GM23338 (cell line): ENCODE measurements around the gene SLC45A2. TPM values are rescaled to one million over a fixed set of nuclear protein-coding genes. Genes with fewer than 3 reads are reported as not detected.

Experiments
- ATAC-seq: fragments of 200-7000 bp; cut with Tn5 transposase; 3 replicates; pipeline ENCODE4 v1.9.1; 2020
- DNase-seq: peaks from one replicate; pipeline ENCODE4 v3.0.0-alpha.2; 2015; ENCODE audit warnings: low spot score
- H2AFZ ChIP-seq: fragments of 200-600 bp; sonication (generic); 2 replicates; pipeline ENCODE4 v1.8.0; 2016; ENCODE audit warnings: antibody characterized with exemption, mild to moderate bottlenecking, moderate library complexity
- H3F3A ChIP-seq: fragments of 200-600 bp; sonication (generic); replicated peaks from 2 replicates; pipeline ENCODE4 v1.8.0; 2017; ENCODE audit warnings: antibody characterized with exemption, mixed run types, low read depth
- H3K27ac ChIP-seq: fragments of 200-600 bp; sonication (generic); 2 replicates; pipeline ENCODE4 v1.6.1; 2016; ENCODE audit warnings: low read depth
- H3K27me3 ChIP-seq: fragments of 200-600 bp; sonication (generic); 2 replicates; pipeline ENCODE4 v1.8.0; 2016; ENCODE audit warnings: mild to moderate bottlenecking, mixed run types, moderate library complexity; ENCODE audit not compliant: insufficient read depth
- H3K36me3 ChIP-seq: fragments of 200-600 bp; sonication (generic); 2 replicates; pipeline ENCODE4 v1.8.0; 2016; ENCODE audit warnings: mild to moderate bottlenecking; ENCODE audit not compliant: insufficient read depth
- H3K4me1 ChIP-seq: fragments of 200-600 bp; sonication (generic); 2 replicates; pipeline ENCODE4 v1.8.0; 2016; ENCODE audit warnings: mild to moderate bottlenecking, moderate library complexity; ENCODE audit not compliant: insufficient read depth
- H3K4me2 ChIP-seq: fragments of 200-600 bp; sonication (generic); 2 replicates; pipeline ENCODE4 v1.7.1; 2017; ENCODE audit warnings: mixed run types
- H3K4me3 ChIP-seq: fragments of 200-600 bp; sonication (generic); 2 replicates; pipeline ENCODE4 v1.6.1; 2016; ENCODE audit warnings: mixed run types
- H3K79me2 ChIP-seq: fragments of 200-600 bp; sonication (generic); replicated peaks from 2 replicates; pipeline ENCODE4 v1.8.0; 2017; ENCODE audit warnings: mild to moderate bottlenecking; ENCODE audit not compliant: insufficient read depth
- H3K9me2 ChIP-seq: fragments of 200-600 bp; sonication (generic); 2 replicates; pipeline ENCODE4 v1.8.0; 2017; ENCODE audit not compliant: insufficient read depth
- H4K20me1 ChIP-seq: fragments of 200-600 bp; sonication (generic); replicated peaks from 2 replicates; pipeline ENCODE4 v1.8.0; 2017; ENCODE audit warnings: mild to moderate bottlenecking; ENCODE audit not compliant: insufficient read depth
- H3K27ac Mint-ChIP-seq: 2 replicates; pipeline ENCODE4 v1.8.0; 2020; ENCODE audit warnings: inconsistent platforms, mild to moderate bottlenecking, moderate library complexity, mixed read lengths
- H3K27me3 Mint-ChIP-seq: 3 replicates; pipeline ENCODE4 v1.8.0; 2022; ENCODE audit warnings: low read depth, mild to moderate bottlenecking, moderate library complexity, mixed read lengths, inconsistent platforms; ENCODE audit not compliant: insufficient read depth, poor library complexity
- H3K36me3 Mint-ChIP-seq: 3 replicates; pipeline ENCODE4 v1.8.0; 2021; ENCODE audit warnings: low read depth, mild to moderate bottlenecking, inconsistent platforms, moderate library complexity, mixed read lengths
- H3K4me1 Mint-ChIP-seq: 3 replicates; pipeline ENCODE4 v1.8.0; 2020; ENCODE audit warnings: mild to moderate bottlenecking, inconsistent platforms, mixed read lengths
- H3K4me3 Mint-ChIP-seq: 3 replicates; pipeline ENCODE4 v1.8.0; 2021; ENCODE audit warnings: moderate library complexity, mild to moderate bottlenecking, inconsistent platforms, mixed read lengths
- H3K9me3 Mint-ChIP-seq: 3 replicates; pipeline ENCODE4 v1.8.0; 2020; ENCODE audit warnings: moderate library complexity, mild to moderate bottlenecking, inconsistent platforms, mixed read lengths
- CREB1 ChIP-seq: fragments of 250-450 bp; sonication (Bioruptor Pico); IDR thresholded peaks from 2 replicates; pipeline ENCODE4 v1.5.0; 2020; ENCODE audit warnings: low read depth, mild to moderate bottlenecking, moderate library complexity
- EZH2 ChIP-seq: fragments of 200-600 bp; sonication (generic); IDR thresholded peaks from one replicate; pipeline ENCODE4 v1.8.0; 2017; ENCODE audit warnings: antibody characterized with exemption, mild to moderate bottlenecking, low read depth; ENCODE audit not compliant: unreplicated experiment
- EZH2phosphoT487 ChIP-seq: fragments of 200-600 bp; sonication (generic); IDR thresholded peaks from one replicate; pipeline ENCODE4 v1.8.1; 2018; ENCODE audit warnings: antibody characterized with exemption; ENCODE audit not compliant: unreplicated experiment
- JUNB ChIP-seq: IDR thresholded peaks from one replicate; pipeline ENCODE4 v1.6.1; 2016; ENCODE audit warnings: antibody characterized with exemption; ENCODE audit not compliant: unreplicated experiment
- NANOG ChIP-seq: IDR thresholded peaks from 2 replicates; pipeline ENCODE4 v1.6.1; 2016; ENCODE audit warnings: antibody characterized with exemption, borderline replicate concordance
- POLR2AphosphoS5 ChIP-seq: IDR thresholded peaks from 2 replicates; pipeline ENCODE4 v1.6.1; 2016; ENCODE audit warnings: antibody characterized with exemption, low read depth
- STAT1 ChIP-seq: IDR thresholded peaks from one replicate; pipeline ENCODE4 v1.6.1; 2016; ENCODE audit warnings: antibody characterized with exemption; ENCODE audit not compliant: unreplicated experiment
- ZNF114 ChIP-seq: fragments of 250-450 bp; sonication (Bioruptor Pico); IDR thresholded peaks from 2 replicates; pipeline ENCODE4 v1.5.0; 2020; ENCODE audit warnings: mild to moderate bottlenecking, moderate library complexity
- ZNF331 ChIP-seq: fragments of 250-450 bp; sonication (Bioruptor Pico); IDR thresholded peaks from 2 replicates; pipeline ENCODE4 v1.5.0; 2020; ENCODE audit warnings: low read depth, mild to moderate bottlenecking, moderate library complexity
- polyA plus RNA-seq: library from polyadenylated mRNA; unstranded; fragments of >200 nt; fragmentation: Nextera tagmentation; extraction: Ambion mirVana; gene quantifications from 2 replicates; pipeline ENCODE4 v1.2.1, GENCODE V29; 2016
- total RNA-seq: library from RNA; depleted of rRNA; stranded (reverse); fragments of >200 nt; shearing (Covaris generic); gene quantifications from 2 replicates; pipeline ENCODE4 v1.2.3, GENCODE V29; 2014
- TF ChIP-seq, protein P1 (sequence below): IDR thresholded peaks from 2 replicates; pipeline ENCODE4 v1.6.1; 2016; ENCODE audit warnings: antibody characterized with exemption
- TF ChIP-seq, protein P2 (sequence below): fragments of 250-450 bp; sonication (Bioruptor Pico); IDR thresholded peaks from 2 replicates; pipeline ENCODE4 v1.5.0; 2020; ENCODE audit warnings: mild to moderate bottlenecking, moderate library complexity
- TF ChIP-seq, protein P3 (sequence below): IDR thresholded peaks from one replicate; pipeline ENCODE4 v1.6.1; 2018; ENCODE audit warnings: antibody characterized with exemption; ENCODE audit not compliant: unreplicated experiment
- TF ChIP-seq, protein P4 (sequence below), 2 experiments: fragments of 200-600 bp in 1 of 2; sonication (generic) in 1 of 2; conservative IDR thresholded peaks; 2 replicates each; pipeline versions ENCODE4 v1.5.1 to v1.6.1; 2016 to 2017; ENCODE audit warnings: antibody characterized with exemption in 2 of 2, low read depth in 2 of 2, mild to moderate bottlenecking in 2 of 2, moderate library complexity in 1 of 2

Gene SLC45A2
- total and polyA plus RNA-seq, 2 experiments from 2014 or later, result not detected

DNA sequence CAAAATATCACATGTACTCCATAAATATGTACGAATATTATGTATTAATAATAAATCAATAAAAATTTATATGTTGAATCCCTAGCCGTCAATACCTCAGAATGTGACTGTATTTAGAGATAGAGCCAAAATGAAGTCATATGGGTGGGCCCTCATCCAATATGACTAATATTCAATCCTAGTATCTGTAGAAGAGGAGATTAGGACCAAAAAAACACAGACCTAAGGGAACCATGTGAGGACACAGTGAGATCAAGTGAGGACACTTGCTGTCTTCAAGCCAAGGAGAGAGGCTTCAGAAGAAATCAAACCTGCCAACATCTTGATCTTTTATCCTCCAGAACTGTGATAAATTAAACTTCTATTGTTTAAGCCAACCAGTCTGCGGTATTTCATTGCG lies 27.0 kb upstream of the SLC45A2 start:
- no peak overlapping the region for H3K4me2 ChIP-seq
- no peak overlapping the region for H3K27ac Mint-ChIP-seq
- H3K4me3 Mint-ChIP-seq, result no peak overlapping the region
- no peaks in the 10 kb centered on the region for H3K9me3 Mint-ChIP-seq
- H3K27me3 ChIP-seq, result no peaks in the 10 kb centered on the region
- H3K36me3 Mint-ChIP-seq, result no peaks in the 10 kb centered on the region
- no peaks in the 10 kb centered on the region for H3K36me3 ChIP-seq
- TF ChIP-seq, protein P1, sequence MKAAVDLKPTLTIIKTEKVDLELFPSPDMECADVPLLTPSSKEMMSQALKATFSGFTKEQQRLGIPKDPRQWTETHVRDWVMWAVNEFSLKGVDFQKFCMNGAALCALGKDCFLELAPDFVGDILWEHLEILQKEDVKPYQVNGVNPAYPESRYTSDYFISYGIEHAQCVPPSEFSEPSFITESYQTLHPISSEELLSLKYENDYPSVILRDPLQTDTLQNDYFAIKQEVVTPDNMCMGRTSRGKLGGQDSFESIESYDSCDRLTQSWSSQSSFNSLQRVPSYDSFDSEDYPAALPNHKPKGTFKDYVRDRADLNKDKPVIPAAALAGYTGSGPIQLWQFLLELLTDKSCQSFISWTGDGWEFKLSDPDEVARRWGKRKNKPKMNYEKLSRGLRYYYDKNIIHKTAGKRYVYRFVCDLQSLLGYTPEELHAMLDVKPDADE, result no peak
- TF ChIP-seq EZH2phosphoT487 (no peak), CREB1 (CRISPR knock-in tag) (no peak), STAT1 (no peak), ZNF114 (no peak), NANOG (no peak), POLR2AphosphoS5 (no peak), ZNF331 (CRISPR knock-in tag) (no peak), JUNB (no peak), EZH2 (no peak)
- TF ChIP-seq, protein P2, sequence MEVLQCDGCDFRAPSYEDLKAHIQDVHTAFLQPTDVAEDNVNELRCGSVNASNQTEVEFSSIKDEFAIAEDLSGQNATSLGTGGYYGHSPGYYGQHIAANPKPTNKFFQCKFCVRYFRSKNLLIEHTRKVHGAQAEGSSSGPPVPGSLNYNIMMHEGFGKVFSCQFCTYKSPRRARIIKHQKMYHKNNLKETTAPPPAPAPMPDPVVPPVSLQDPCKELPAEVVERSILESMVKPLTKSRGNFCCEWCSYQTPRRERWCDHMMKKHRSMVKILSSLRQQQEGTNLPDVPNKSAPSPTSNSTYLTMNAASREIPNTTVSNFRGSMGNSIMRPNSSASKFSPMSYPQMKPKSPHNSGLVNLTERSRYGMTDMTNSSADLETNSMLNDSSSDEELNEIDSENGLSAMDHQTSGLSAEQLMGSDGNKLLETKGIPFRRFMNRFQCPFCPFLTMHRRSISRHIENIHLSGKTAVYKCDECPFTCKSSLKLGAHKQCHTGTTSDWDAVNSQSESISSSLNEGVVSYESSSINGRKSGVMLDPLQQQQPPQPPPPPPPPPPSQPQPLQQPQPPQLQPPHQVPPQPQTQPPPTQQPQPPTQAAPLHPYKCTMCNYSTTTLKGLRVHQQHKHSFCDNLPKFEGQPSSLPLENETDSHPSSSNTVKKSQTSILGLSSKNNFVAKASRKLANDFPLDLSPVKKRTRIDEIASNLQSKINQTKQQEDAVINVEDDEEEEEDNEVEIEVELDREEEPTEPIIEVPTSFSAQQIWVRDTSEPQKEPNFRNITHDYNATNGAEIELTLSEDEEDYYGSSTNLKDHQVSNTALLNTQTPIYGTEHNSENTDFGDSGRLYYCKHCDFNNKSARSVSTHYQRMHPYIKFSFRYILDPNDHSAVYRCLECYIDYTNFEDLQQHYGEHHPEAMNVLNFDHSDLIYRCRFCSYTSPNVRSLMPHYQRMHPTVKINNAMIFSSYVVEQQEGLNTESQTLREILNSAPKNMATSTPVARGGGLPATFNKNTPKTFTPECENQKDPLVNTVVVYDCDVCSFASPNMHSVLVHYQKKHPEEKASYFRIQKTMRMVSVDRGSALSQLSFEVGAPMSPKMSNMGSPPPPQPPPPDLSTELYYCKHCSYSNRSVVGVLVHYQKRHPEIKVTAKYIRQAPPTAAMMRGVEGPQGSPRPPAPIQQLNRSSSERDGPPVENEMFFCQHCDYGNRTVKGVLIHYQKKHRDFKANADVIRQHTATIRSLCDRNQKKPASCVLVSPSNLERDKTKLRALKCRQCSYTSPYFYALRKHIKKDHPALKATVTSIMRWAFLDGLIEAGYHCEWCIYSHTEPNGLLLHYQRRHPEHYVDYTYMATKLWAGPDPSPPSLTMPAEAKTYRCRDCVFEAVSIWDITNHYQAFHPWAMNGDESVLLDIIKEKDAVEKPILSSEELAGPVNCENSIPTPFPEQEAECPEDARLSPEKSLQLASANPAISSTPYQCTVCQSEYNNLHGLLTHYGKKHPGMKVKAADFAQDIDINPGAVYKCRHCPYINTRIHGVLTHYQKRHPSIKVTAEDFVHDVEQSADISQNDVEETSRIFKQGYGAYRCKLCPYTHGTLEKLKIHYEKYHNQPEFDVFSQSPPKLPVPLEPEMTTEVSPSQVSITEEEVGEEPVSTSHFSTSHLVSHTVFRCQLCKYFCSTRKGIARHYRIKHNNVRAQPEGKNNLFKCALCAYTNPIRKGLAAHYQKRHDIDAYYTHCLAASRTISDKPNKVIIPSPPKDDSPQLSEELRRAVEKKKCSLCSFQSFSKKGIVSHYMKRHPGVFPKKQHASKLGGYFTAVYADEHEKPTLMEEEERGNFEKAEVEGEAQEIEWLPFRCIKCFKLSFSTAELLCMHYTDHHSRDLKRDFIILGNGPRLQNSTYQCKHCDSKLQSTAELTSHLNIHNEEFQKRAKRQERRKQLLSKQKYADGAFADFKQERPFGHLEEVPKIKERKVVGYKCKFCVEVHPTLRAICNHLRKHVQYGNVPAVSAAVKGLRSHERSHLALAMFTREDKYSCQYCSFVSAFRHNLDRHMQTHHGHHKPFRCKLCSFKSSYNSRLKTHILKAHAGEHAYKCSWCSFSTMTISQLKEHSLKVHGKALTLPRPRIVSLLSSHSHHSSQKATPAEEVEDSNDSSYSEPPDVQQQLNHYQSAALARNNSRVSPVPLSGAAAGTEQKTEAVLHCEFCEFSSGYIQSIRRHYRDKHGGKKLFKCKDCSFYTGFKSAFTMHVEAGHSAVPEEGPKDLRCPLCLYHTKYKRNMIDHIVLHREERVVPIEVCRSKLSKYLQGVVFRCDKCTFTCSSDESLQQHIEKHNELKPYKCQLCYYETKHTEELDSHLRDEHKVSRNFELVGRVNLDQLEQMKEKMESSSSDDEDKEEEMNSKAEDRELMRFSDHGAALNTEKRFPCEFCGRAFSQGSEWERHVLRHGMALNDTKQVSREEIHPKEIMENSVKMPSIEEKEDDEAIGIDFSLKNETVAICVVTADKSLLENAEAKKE, result no peak
- TF ChIP-seq, protein P3, sequence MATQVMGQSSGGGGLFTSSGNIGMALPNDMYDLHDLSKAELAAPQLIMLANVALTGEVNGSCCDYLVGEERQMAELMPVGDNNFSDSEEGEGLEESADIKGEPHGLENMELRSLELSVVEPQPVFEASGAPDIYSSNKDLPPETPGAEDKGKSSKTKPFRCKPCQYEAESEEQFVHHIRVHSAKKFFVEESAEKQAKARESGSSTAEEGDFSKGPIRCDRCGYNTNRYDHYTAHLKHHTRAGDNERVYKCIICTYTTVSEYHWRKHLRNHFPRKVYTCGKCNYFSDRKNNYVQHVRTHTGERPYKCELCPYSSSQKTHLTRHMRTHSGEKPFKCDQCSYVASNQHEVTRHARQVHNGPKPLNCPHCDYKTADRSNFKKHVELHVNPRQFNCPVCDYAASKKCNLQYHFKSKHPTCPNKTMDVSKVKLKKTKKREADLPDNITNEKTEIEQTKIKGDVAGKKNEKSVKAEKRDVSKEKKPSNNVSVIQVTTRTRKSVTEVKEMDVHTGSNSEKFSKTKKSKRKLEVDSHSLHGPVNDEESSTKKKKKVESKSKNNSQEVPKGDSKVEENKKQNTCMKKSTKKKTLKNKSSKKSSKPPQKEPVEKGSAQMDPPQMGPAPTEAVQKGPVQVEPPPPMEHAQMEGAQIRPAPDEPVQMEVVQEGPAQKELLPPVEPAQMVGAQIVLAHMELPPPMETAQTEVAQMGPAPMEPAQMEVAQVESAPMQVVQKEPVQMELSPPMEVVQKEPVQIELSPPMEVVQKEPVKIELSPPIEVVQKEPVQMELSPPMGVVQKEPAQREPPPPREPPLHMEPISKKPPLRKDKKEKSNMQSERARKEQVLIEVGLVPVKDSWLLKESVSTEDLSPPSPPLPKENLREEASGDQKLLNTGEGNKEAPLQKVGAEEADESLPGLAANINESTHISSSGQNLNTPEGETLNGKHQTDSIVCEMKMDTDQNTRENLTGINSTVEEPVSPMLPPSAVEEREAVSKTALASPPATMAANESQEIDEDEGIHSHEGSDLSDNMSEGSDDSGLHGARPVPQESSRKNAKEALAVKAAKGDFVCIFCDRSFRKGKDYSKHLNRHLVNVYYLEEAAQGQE, result no peak
- TF ChIP-seq, protein P4, sequence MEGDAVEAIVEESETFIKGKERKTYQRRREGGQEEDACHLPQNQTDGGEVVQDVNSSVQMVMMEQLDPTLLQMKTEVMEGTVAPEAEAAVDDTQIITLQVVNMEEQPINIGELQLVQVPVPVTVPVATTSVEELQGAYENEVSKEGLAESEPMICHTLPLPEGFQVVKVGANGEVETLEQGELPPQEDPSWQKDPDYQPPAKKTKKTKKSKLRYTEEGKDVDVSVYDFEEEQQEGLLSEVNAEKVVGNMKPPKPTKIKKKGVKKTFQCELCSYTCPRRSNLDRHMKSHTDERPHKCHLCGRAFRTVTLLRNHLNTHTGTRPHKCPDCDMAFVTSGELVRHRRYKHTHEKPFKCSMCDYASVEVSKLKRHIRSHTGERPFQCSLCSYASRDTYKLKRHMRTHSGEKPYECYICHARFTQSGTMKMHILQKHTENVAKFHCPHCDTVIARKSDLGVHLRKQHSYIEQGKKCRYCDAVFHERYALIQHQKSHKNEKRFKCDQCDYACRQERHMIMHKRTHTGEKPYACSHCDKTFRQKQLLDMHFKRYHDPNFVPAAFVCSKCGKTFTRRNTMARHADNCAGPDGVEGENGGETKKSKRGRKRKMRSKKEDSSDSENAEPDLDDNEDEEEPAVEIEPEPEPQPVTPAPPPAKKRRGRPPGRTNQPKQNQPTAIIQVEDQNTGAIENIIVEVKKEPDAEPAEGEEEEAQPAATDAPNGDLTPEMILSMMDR (conservative IDR thresholded peaks at IDR 0.05; ENCODE audit: low read depth in 2 of 2), result no peak
- H3K27ac ChIP-seq, result no peak overlapping the region
- ATAC-seq (no peak), DNase-seq (no peak)
- no peaks in the 10 kb centered on the region for H3F3A ChIP-seq
- no peak overlapping the region for H2AFZ ChIP-seq
- H3K4me1 Mint-ChIP-seq, result peaks cover 12% of the 10 kb centered on the region; the same call in 2 of the 3 replicates
- no peak overlapping the region for H3K4me3 ChIP-seq
- no peaks in the 10 kb centered on the region for H3K9me2 ChIP-seq
- H3K4me1 ChIP-seq, result peaks cover 5% of the 10 kb centered on the region; the same call in 1 of the 2 replicates
- peaks cover 10% of the 10 kb centered on the region for H3K27me3 Mint-ChIP-seq
- no peaks in the 10 kb centered on the region for H4K20me1 ChIP-seq
- no peaks in the 10 kb centered on the region for H3K79me2 ChIP-seq
